Liver (tissue), 3 donors: ENCODE results near the gene AP3M1.

Source experiments
- EGR1 ChIP-seq, 2 donors: IDR thresholded peaks; 2 replicates each; pipeline ENCODE4 v1.6.1; 2016 to 2018; ENCODE audit warnings: antibody characterized with exemption in 2 of 2, low read depth in 2 of 2
- TF ChIP-seq, protein P1 (sequence below): fragments of 150-350 bp; IDR thresholded peaks from 2 replicates; pipeline ENCODE4 v1.5.1; 2017; ENCODE audit warnings: improper control_type of control experiment, low read depth, low read length; ENCODE audit not compliant: missing input control
- TF ChIP-seq, protein P2 (sequence below): IDR thresholded peaks from 2 replicates; pipeline ENCODE4 v1.6.1; 2016; ENCODE audit warnings: antibody characterized with exemption, mild to moderate bottlenecking
- donor health status: healthy.
- donor health status: healthy.

DNA sequence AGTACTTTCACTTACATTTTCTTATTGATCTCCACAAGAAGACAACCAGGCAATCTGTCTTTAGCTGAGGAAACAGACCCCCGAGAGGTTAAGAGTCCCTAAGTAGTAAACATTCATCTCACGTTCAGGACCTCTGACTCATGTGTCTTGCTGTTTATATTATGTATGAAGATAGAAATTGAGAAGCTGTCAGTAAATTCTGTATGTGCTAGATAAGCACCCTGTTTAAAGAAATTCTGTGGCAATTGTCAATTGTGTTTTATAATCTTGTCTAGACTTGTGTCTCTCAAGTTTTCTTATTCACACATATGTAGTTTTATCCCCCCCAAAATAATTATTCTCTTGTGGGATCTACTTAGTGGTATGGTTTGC is 14.9 kb upstream of the AP3M1 start:
- TF ChIP-seq, protein P1, sequence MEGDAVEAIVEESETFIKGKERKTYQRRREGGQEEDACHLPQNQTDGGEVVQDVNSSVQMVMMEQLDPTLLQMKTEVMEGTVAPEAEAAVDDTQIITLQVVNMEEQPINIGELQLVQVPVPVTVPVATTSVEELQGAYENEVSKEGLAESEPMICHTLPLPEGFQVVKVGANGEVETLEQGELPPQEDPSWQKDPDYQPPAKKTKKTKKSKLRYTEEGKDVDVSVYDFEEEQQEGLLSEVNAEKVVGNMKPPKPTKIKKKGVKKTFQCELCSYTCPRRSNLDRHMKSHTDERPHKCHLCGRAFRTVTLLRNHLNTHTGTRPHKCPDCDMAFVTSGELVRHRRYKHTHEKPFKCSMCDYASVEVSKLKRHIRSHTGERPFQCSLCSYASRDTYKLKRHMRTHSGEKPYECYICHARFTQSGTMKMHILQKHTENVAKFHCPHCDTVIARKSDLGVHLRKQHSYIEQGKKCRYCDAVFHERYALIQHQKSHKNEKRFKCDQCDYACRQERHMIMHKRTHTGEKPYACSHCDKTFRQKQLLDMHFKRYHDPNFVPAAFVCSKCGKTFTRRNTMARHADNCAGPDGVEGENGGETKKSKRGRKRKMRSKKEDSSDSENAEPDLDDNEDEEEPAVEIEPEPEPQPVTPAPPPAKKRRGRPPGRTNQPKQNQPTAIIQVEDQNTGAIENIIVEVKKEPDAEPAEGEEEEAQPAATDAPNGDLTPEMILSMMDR, result no peak
- TF ChIP-seq, protein P2, sequence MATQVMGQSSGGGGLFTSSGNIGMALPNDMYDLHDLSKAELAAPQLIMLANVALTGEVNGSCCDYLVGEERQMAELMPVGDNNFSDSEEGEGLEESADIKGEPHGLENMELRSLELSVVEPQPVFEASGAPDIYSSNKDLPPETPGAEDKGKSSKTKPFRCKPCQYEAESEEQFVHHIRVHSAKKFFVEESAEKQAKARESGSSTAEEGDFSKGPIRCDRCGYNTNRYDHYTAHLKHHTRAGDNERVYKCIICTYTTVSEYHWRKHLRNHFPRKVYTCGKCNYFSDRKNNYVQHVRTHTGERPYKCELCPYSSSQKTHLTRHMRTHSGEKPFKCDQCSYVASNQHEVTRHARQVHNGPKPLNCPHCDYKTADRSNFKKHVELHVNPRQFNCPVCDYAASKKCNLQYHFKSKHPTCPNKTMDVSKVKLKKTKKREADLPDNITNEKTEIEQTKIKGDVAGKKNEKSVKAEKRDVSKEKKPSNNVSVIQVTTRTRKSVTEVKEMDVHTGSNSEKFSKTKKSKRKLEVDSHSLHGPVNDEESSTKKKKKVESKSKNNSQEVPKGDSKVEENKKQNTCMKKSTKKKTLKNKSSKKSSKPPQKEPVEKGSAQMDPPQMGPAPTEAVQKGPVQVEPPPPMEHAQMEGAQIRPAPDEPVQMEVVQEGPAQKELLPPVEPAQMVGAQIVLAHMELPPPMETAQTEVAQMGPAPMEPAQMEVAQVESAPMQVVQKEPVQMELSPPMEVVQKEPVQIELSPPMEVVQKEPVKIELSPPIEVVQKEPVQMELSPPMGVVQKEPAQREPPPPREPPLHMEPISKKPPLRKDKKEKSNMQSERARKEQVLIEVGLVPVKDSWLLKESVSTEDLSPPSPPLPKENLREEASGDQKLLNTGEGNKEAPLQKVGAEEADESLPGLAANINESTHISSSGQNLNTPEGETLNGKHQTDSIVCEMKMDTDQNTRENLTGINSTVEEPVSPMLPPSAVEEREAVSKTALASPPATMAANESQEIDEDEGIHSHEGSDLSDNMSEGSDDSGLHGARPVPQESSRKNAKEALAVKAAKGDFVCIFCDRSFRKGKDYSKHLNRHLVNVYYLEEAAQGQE, result no peak
- TF ChIP-seq EGR1 (IDR thresholded peaks at IDR 0.05; ENCODE audit: low read depth in 2 of 2), result no peak
